Breast epithelium (tissue), 3 donors: ENCODE results near the gene CCDC83.

Experiments used
- CTCF ChIP-seq, 3 donors: fragments of 450-650 bp; IDR thresholded peaks; one replicate each; pipeline ENCODE4 v1.5.1; 2016 to 2017; ENCODE audit warnings: antibody characterized with exemption in 3 of 3, mild to moderate bottlenecking in 3 of 3, moderate library complexity in 3 of 3
- POLR2A ChIP-seq: fragments of 450-650 bp; IDR thresholded peaks from one replicate; pipeline ENCODE4 v1.6.1; 2016; ENCODE audit warnings: antibody characterized with exemption, mild to moderate bottlenecking, moderate library complexity
- POLR2AphosphoS5 ChIP-seq, 3 donors: sonication (generic); formaldehyde crosslinking; IDR thresholded peaks; one replicate each; pipeline ENCODE4 v1.6.1; 2017; ENCODE audit warnings: antibody characterized with exemption in 3 of 3

- TF ChIP-seq CTCF (IDR thresholded peaks at IDR 0.05) (peak in 2 of 3 donors; percentile 37 to 50), POLR2A (no peak), POLR2AphosphoS5 (IDR thresholded peaks at IDR 0.05) (no peak)
These were observed 28.9 kb upstream of the CCDC83 start for GRCh38 chr11:85826116-85826855.
